IMR-90 (cell line): ENCODE data around the gene SAMD4B.

Experiments used
- CTCF ChIP-seq: conservative IDR thresholded peaks from 2 replicates; pipeline ENCODE4 v1.5.1; 2012; ENCODE audit warnings: mild to moderate bottlenecking, low read depth, low read length, improper control_type of control experiment
- MXI1 ChIP-seq: IDR thresholded peaks from 2 replicates; pipeline ENCODE4 v1.6.1; 2012; ENCODE audit warnings: low read depth, mild to moderate bottlenecking, low read length, moderate library complexity, borderline replicate concordance
- POLR2A ChIP-seq: IDR thresholded peaks from 2 replicates; pipeline ENCODE4 v1.6.1; 2012; ENCODE audit warnings: mild to moderate bottlenecking, low read depth, low read length
- RFX5 ChIP-seq: IDR thresholded peaks from 2 replicates; pipeline ENCODE4 v1.8.0; 2012; ENCODE audit warnings: low read depth, mild to moderate bottlenecking, low read length, moderate library complexity

- TF ChIP-seq RFX5 (no peak), CTCF (peak; percentile 80), POLR2A (peak; percentile 95), MXI1 (0 out of 2 replicates have a peak, but pooled peaks have one; percentile 17)
These were observed at the start of gene SAMD4B for GRCh38 chr19:39341719-39342604.
